HG03565 (cell line): ENCODE measurements around the gene POF1B.

Experiments
- ATAC-seq: cut with Tn5 transposase; IDR thresholded peaks from one replicate; pipeline ENCODE4 v1.9.1; 2021; ENCODE audit warnings: mild to moderate bottlenecking, moderate library complexity; ENCODE audit not compliant: unreplicated experiment

POF1B gene

GRCh38 chrX:85243761-85244449 lies 135.6 kb downstream of the POF1B start, which contains the start of the genes SATL1 and ZNF711:
Gene SATL1, minus strand, starts transcription at chrX:85243779. Its CDS starts 134,811 bp downstream, at chrX:85108968.
Gene ZNF711, plus strand, starts transcription at chrX:85243991. Its CDS starts 3,582 bp downstream, at chrX:85247573.
- ATAC-seq, result peak; percentile 49

DNA sequence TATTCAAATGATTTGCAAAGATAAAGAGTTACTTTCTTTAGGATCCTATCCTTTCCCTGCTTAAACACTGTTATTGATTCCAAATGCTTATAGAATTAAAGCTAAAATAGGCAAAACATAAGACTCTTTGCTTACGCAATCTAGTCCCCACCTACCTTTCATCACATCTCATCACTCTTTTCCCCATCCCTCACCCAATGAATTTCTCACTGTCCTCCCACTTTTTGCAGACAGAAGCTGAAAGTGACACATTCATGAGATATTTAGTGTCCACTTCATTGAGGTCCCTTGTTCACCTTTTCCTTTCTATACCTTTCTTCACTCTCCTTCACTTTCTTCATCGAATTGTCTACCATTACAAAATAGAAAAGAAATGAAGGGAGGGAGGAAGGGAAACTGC lies 136.3 kb downstream of the POF1B start:
- ATAC-seq, result no peak
